Thyroid gland (tissue), 4 donors: ENCODE data around the gene NISCH. TPM values are rescaled to one million over a fixed set of nuclear protein-coding genes. Genes with fewer than 3 reads are reported as not detected.

Experiments
- DNase-seq, 2 donors: peaks; one replicate each; pipeline ENCODE4 v3.0.0-alpha.2; 2019
- H3K27ac ChIP-seq, 3 donors: fragments of 200-600 bp; sonication (generic); 1 replicate in 2 of 3; 2 replicates in 1 of 3; pipeline ENCODE4 v1.5.1; 2016 to 2019; ENCODE audit warnings: mild to moderate bottlenecking in 1 of 3, moderate library complexity in 1 of 3
- H3K27me3 ChIP-seq: fragments of 200-600 bp; sonication (generic); one replicate; pipeline ENCODE4 v1.5.1; 2019
- H3K36me3 ChIP-seq, 2 donors: fragments of 200-600 bp; sonication (generic); one replicate each; pipeline ENCODE4 v1.5.1; 2016 to 2019
- H3K4me1 ChIP-seq, 2 donors: fragments of 200-600 bp; sonication (generic); one replicate each; pipeline ENCODE4 v1.5.1; 2017 to 2019
- H3K4me3 ChIP-seq, 3 donors: fragments of 200-600 bp; sonication (generic); replicated peaks in 1 of 3; 1 replicate in 2 of 3; 2 replicates in 1 of 3; pipeline ENCODE4 v1.5.1; 2016; ENCODE audit warnings: mild to moderate bottlenecking in 1 of 3
- H3K9me3 ChIP-seq: fragments of 200-600 bp; sonication (generic); one replicate; pipeline ENCODE4 v1.5.1; 2017
- CTCF ChIP-seq, 6 experiments: fragments of 200-600 bp in 3 of 6; fragments of 450-650 bp in 3 of 6; sonication (generic) in 3 of 6; IDR thresholded peaks; one replicate each; pipeline ENCODE4 v1.5.1; 2016 to 2019; ENCODE audit warnings: antibody characterized with exemption in 6 of 6, mild to moderate bottlenecking in 2 of 6, inconsistent platforms in 1 of 6, moderate library complexity in 1 of 6
- POLR2A ChIP-seq, 2 donors: fragments of 450-650 bp; IDR thresholded peaks; one replicate each; pipeline ENCODE4 v1.6.1; 2017; ENCODE audit warnings: antibody characterized with exemption in 2 of 2, mild to moderate bottlenecking in 2 of 2, moderate library complexity in 1 of 2
- WGBS, 2 donors: methylation state at CpG; one replicate each; pipeline ENCODE4 v1.1.5; 2017; 5-methylcytosine and 5-hydroxymethylcytosine counted together
- intact Hi-C: fragments of 100-400 bp; cut with DNase I; formaldehyde crosslinking; loops from one replicate; pipeline ENCODE4 v1.15.1; 2023
- total RNA-seq, 4 donors: library from RNA; depleted of rRNA; stranded (reverse); fragments of >200 nt; gene quantifications; one replicate each; pipeline ENCODE4 v1.2.3, GENCODE V29; 2016

NISCH gene
- total RNA-seq, 4 donors from 2014 or later = 71.8 to 88.2 (median 86.2) TPM

GRCh38 chr3:52516509-52517195 lies 61.2 kb downstream of the NISCH start:
- no peak overlapping the region for H3K27ac ChIP-seq
- WGBS, 2 donors = 88 to 93% methylated on average over 17 of the region's 19 CpGs
- no peak for DNase-seq
- H3K4me3 ChIP-seq = no peak overlapping the region
- H3K27me3 ChIP-seq = no peaks in the 10 kb centered on the region
- no peaks in the 10 kb centered on the region for H3K36me3 ChIP-seq
- H3K4me1 ChIP-seq = peaks cover 0 to 6% of the 10 kb centered on the region in 2 donors
- TF ChIP-seq POLR2A (IDR thresholded peaks at IDR 0.05) = no peak
- TF ChIP-seq CTCF (IDR thresholded peaks at IDR 0.05) = no peak
- no peaks in the 10 kb centered on the region for H3K9me3 ChIP-seq
- intact Hi-C loops = no loop called here

DNA sequence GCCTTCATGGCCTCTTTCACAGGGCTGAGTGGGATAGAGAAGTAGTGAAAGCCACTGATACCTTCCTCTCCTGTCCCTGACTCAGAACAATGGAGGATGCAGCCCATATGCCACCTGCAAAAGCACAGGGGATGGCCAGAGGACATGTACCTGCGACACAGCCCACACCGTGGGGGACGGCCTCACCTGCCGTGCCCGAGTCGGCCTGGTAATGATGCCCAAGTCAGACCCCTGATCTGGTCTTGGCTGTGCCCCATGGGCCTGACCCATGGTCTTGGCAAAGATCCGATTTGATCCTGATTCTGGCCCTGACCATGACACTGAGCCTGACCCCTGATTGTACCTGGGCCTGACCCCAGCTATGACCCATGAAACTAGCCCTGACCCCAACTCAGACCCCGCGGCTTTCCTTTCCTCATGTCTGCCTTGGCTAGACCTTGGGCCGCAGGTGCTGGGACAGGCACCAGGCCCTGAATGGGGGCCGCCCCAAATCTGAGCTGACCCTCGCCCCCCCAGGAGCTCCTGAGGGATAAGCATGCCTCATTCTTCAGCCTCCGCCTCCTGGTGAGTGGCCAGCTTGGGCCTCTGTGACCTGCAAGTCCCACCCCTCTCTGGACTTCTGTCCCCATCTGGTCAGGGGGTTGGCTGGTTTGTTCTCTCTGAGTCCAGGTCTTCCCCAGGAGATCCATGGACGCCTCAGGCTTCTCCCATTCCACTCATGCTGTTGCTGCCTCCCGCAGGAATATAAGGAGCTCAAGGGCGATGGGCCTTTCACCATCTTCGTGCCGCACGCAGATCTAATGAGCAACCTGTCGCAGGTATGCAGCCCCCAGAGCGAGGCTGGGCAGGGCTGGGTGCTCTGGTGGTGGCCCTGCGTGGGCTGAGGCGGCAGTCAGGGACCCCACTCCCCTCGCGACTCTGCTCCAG lies 62.7 kb downstream of the NISCH start:
- H3K27me3 ChIP-seq = no peaks in the 10 kb centered on the region
- intact Hi-C loops = no loop called here
- peak overlapping the region in 1 of 3 donors; percentile 9 for H3K4me3 ChIP-seq
- H3K4me1 ChIP-seq = peaks cover 0 to 6% of the 10 kb centered on the region in 2 donors
- 95 to 97% methylated on average over 9 to 21 of the region's 25 CpGs for WGBS, 2 donors
- H3K27ac ChIP-seq = no peak overlapping the region
- no peaks in the 10 kb centered on the region for H3K9me3 ChIP-seq
- DNase-seq = no peak
- TF ChIP-seq POLR2A (IDR thresholded peaks at IDR 0.05) (no peak), CTCF (IDR thresholded peaks at IDR 0.05) (no peak)
- no peaks in the 10 kb centered on the region for H3K36me3 ChIP-seq

DNA sequence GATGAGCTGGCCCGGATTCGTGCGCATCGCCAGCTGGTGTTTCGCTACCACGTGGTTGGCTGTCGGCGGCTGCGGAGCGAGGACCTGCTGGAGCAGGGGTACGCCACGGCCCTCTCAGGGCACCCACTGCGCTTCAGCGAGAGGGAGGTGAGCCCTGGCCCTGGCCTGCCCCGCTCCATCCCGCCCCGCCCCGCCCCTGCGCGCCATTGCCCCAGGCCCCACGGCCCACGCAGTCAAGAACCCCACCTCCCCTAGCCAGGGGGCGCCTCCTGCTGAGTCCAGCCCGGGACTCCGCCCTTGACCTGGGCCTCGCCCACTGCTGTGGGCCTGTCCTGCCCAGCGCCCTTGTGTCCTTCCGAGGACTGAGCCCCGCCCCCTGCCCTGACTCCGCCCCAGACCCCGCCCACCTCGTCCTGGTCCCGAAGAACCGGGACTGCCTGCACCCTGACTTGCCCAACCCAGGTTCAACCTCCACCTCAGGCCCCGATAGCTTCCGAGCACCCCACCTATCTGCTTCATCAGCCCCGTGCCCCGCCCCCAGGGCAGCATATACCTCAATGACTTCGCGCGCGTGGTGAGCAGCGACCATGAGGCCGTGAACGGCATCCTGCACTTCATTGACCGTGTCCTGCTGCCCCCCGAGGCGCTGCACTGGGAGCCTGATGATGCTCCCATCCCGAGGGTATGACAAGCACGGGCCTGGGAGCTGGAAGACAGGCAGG lies 63.5 kb downstream of the NISCH start:
- peaks cover 0 to 6% of the 10 kb centered on the region in 2 donors for H3K4me1 ChIP-seq
- intact Hi-C loops = no loop called here
- H3K27me3 ChIP-seq = no peaks in the 10 kb centered on the region
- DNase-seq = peak; percentile 45 to 58
- no peak for TF ChIP-seq POLR2A (IDR thresholded peaks at IDR 0.05)
- no peak for TF ChIP-seq CTCF (IDR thresholded peaks at IDR 0.05)
- no peak overlapping the region for H3K27ac ChIP-seq
- no peaks in the 10 kb centered on the region for H3K9me3 ChIP-seq
- peaks cover under 1 to 7% of the 10 kb centered on the region in 2 donors for H3K36me3 ChIP-seq
- H3K4me3 ChIP-seq = peak overlapping the region in 1 of 3 donors; percentile 9
- WGBS, 2 donors = 55 to 66% methylated on average over 24 of the region's 50 CpGs

GRCh38 chr3:52519445-52520140 lies 64.2 kb downstream of the NISCH start:
- no peak for TF ChIP-seq POLR2A (IDR thresholded peaks at IDR 0.05)
- no peak for TF ChIP-seq CTCF (IDR thresholded peaks at IDR 0.05)
- peaks cover 4 to 7% of the 10 kb centered on the region in 2 donors for H3K36me3 ChIP-seq
- no peak for DNase-seq
- 88 to 96% methylated on average over 19 of the region's 22 CpGs for WGBS, 2 donors
- H3K4me1 ChIP-seq = peaks cover under 1 to 12% of the 10 kb centered on the region in 2 donors
- H3K9me3 ChIP-seq = no peaks in the 10 kb centered on the region
- no peaks in the 10 kb centered on the region for H3K27me3 ChIP-seq
- H3K27ac ChIP-seq = no peak overlapping the region
- intact Hi-C loops = no loop called here
- no peak overlapping the region for H3K4me3 ChIP-seq
